ENCODE measurements around the gene GRIP1.

Gene GRIP1

GRCh38 chr12:66693901-66694513 lies 15.1 kb upstream of the GRIP1 start:
- DNase-seq (ENCODE audit: low read depth): no peak

GRCh38 chr12:66692986-66693385 lies 14.1 kb upstream of the GRIP1 start:
- no peak for DNase-seq (ENCODE audit: low read depth)

- no peak for DNase-seq (ENCODE audit: low read depth)
These were observed 13.3 kb upstream of the GRIP1 start for GRCh38 chr12:66692170-66692569.

- no peak for DNase-seq (ENCODE audit: low read depth)
These were observed 10.1 kb upstream of the GRIP1 start for GRCh38 chr12:66688846-66689439.

- DNase-seq (ENCODE audit: low read depth): no peak
These were observed 5.3 kb upstream of the GRIP1 start for GRCh38 chr12:66684222-66684621.

- DNase-seq (ENCODE audit: low read depth): no peak
These were observed 4.9 kb upstream of the GRIP1 start for GRCh38 chr12:66683822-66684221.

GRCh38 chr12:66683073-66683472 lies 4.2 kb upstream of the GRIP1 start:
- DNase-seq (ENCODE audit: low read depth): no peak

- no peak for DNase-seq (ENCODE audit: low read depth)
These were observed 697 bp upstream of the GRIP1 start for GRCh38 chr12:66679461-66680084.

- no peak for DNase-seq (ENCODE audit: low read depth)
These were observed 2.6 kb downstream of the GRIP1 start for GRCh38 chr12:66676241-66676640.

- DNase-seq (ENCODE audit: low read depth): no peak
These were observed 4.3 kb downstream of the GRIP1 start for GRCh38 chr12:66674495-66675122.

GRCh38 chr12:66669541-66669940 lies 9.3 kb downstream of the GRIP1 start:
- no peak for DNase-seq (ENCODE audit: low read depth)

- no peak for DNase-seq (ENCODE audit: low read depth)
These were observed 10.6 kb downstream of the GRIP1 start for GRCh38 chr12:66668311-66668710.

- no peak for DNase-seq (ENCODE audit: low read depth)
These were observed 11.0 kb downstream of the GRIP1 start for GRCh38 chr12:66667906-66668305.

GRCh38 chr12:66666481-66666880 lies 12.4 kb downstream of the GRIP1 start:
- DNase-seq (ENCODE audit: low read depth): no peak

- no peak for DNase-seq (ENCODE audit: low read depth)
These were observed 13.4 kb downstream of the GRIP1 start for GRCh38 chr12:66665435-66665985.

GRCh38 chr12:66664076-66664475 lies 14.8 kb downstream of the GRIP1 start:
- no peak for DNase-seq (ENCODE audit: low read depth)

- DNase-seq (ENCODE audit: low read depth): no peak
These were observed 15.3 kb downstream of the GRIP1 start for GRCh38 chr12:66663611-66664010.

GRCh38 chr12:66662729-66663128 lies 16.1 kb downstream of the GRIP1 start:
- no peak for DNase-seq (ENCODE audit: low read depth)

GRCh38 chr12:66662179-66662578 lies 16.7 kb downstream of the GRIP1 start:
- DNase-seq (ENCODE audit: low read depth): no peak

GRCh38 chr12:66661357-66661756 lies 17.5 kb downstream of the GRIP1 start:
- DNase-seq (ENCODE audit: low read depth): no peak

GRCh38 chr12:66653796-66654195 lies 25.1 kb downstream of the GRIP1 start:
- no peak for DNase-seq (ENCODE audit: low read depth)

GRCh38 chr12:66648033-66648735 lies 30.7 kb downstream of the GRIP1 start:
- DNase-seq (ENCODE audit: low read depth): no peak
